Measurements from ENCODE around the gene ARHGAP32.

DNA sequence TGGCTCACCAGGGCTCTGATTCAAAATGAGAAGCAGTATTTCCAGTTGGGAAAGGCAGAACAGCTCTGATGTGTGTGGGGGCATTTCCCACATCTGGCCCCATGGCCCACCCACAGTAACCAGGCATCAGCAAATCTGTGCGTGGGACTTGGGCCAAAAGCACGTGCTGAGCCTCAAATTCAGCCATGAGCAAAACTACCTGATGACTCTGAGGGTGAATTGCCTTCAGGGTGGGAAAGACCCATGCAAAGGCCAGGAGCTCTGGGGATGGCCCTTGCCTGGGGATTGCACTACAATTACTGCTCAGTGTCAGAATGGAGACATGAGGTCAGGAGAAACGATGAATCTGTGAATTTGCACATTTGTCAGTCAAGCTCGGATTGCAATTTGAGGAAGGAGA, 270.3 kb downstream of the ARHGAP32 start:
- TF ChIP-seq EZH2phosphoT487 (IDR thresholded peaks at IDR 0.05; ENCODE audit: insufficient read depth, low read depth), result no peak
- TF ChIP-seq EZH2 (IDR thresholded peaks at IDR 0.05; ENCODE audit: insufficient read depth, poor library complexity, severe bottlenecking), result no peak
